G401 (cell line): Measurements from ENCODE around the gene BDKRB1. TPM values are rescaled to one million over a fixed set of nuclear protein-coding genes. Genes with fewer than 3 reads are reported as not detected.

Source experiments
- DNase-seq: peaks from one replicate; pipeline ENCODE4 v3.0.0-alpha.2; 2015; ENCODE audit warnings: low spot score
- in situ Hi-C: cut with HindIII; loops from 2 replicates; pipeline ENCODE4 v1.10.0; 2016; ENCODE audit warnings: low sequenced_read_pairs, mixed read lengths
- total RNA-seq: library from RNA; depleted of rRNA; stranded (reverse); fragments of >200 nt; shearing (Covaris generic); gene quantifications from 2 replicates; pipeline ENCODE4 v1.2.3, GENCODE V29; 2014

BDKRB1 gene
- total RNA-seq, 1 experiment from 2014 or later = not detected

- no peak for DNase-seq
- in situ Hi-C loops = no loop called here
These were observed 17.6 kb downstream of the BDKRB1 start for GRCh38 chr14:96273629-96274028.

- DNase-seq = no peak
- in situ Hi-C loops = no loop called here
These were observed 18.1 kb downstream of the BDKRB1 start for GRCh38 chr14:96274122-96274521.

GRCh38 chr14:96274543-96274942 is 18.5 kb downstream of the BDKRB1 start:
- no peak for DNase-seq

GRCh38 chr14:96275177-96276112 is 19.4 kb downstream of the BDKRB1 start:
- peak; percentile 75 for DNase-seq
- in situ Hi-C loops = no loop called here

More at GRCh38 chr14:96274543-96274942, 18.5 kb downstream of the BDKRB1 start:
- in situ Hi-C loops = no loop called here

- in situ Hi-C loops = no loop called here
These were observed 21.9 kb downstream of the BDKRB1 start for GRCh38 chr14:96277890-96278289.

GRCh38 chr14:96279564-96279963 is 23.6 kb downstream of the BDKRB1 start:
- in situ Hi-C loops = no loop called here
- DNase-seq = no peak

More at GRCh38 chr14:96277890-96278289, 21.9 kb downstream of the BDKRB1 start:
- no peak for DNase-seq

- in situ Hi-C loops = no loop called here
- DNase-seq = no peak
These were observed 24.1 kb downstream of the BDKRB1 start for GRCh38 chr14:96280104-96280503.

GRCh38 chr14:96281486-96281885 is 25.5 kb downstream of the BDKRB1 start:
- in situ Hi-C loops = no loop called here
- DNase-seq = peak; percentile 75

GRCh38 chr14:96284008-96284407 is 28.0 kb downstream of the BDKRB1 start:
- in situ Hi-C loops = no loop called here
- DNase-seq = no peak

- no peak for DNase-seq
- in situ Hi-C loops = no loop called here
These were observed 28.4 kb downstream of the BDKRB1 start for GRCh38 chr14:96284430-96284829.

- DNase-seq = no peak
- in situ Hi-C loops = no loop called here
These were observed 29.7 kb downstream of the BDKRB1 start for GRCh38 chr14:96285667-96286066.

GRCh38 chr14:96286251-96286650 is 30.2 kb downstream of the BDKRB1 start:
- DNase-seq = no peak
- in situ Hi-C loops = no loop called here

- in situ Hi-C loops = no loop called here
- DNase-seq = no peak
These were observed 31.8 kb downstream of the BDKRB1 start for GRCh38 chr14:96287856-96288255.

- in situ Hi-C loops = no loop called here
- no peak for DNase-seq
These were observed 38.2 kb downstream of the BDKRB1 start for GRCh38 chr14:96294246-96294645.

GRCh38 chr14:96297000-96297399 is 41.0 kb downstream of the BDKRB1 start:
- in situ Hi-C loops = no loop called here
- DNase-seq = peak; percentile 23

- no peak for DNase-seq
- in situ Hi-C loops = no loop called here
These were observed 42.0 kb downstream of the BDKRB1 start for GRCh38 chr14:96297997-96298515.

GRCh38 chr14:96299441-96299840 is 43.4 kb downstream of the BDKRB1 start:
- in situ Hi-C loops = no loop called here
- DNase-seq = no peak

GRCh38 chr14:96303981-96304380 is 48.0 kb downstream of the BDKRB1 start:
- no peak for DNase-seq
- in situ Hi-C loops = no loop called here

GRCh38 chr14:96304956-96305355 is 48.9 kb downstream of the BDKRB1 start:
- no peak for DNase-seq
- in situ Hi-C loops = no loop called here

GRCh38 chr14:96307434-96307833 is 51.4 kb downstream of the BDKRB1 start:
- in situ Hi-C loops = no loop called here
- DNase-seq = no peak
